GM21528 (cell line): ENCODE data around the gene ZNF740.

Experiments used
- ATAC-seq: cut with Tn5 transposase; IDR thresholded peaks from one replicate; pipeline ENCODE4 v1.9.1; 2021; ENCODE audit warnings: mild to moderate bottlenecking, moderate library complexity; ENCODE audit not compliant: unreplicated experiment, low FRiP score

ZNF740 gene

GRCh38 chr12:53211476-53212381 lies 31.2 kb downstream of the ZNF740 start:
- no peak for ATAC-seq

- no peak for ATAC-seq
These were observed 32.4 kb downstream of the ZNF740 start for GRCh38 chr12:53212931-53213330.

- ATAC-seq = no peak
These were observed 32.8 kb downstream of the ZNF740 start for GRCh38 chr12:53213348-53213747.

- ATAC-seq = no peak
These were observed 33.7 kb downstream of the ZNF740 start for GRCh38 chr12:53214221-53214620.

GRCh38 chr12:53214687-53215455 lies 34.3 kb downstream of the ZNF740 start:
- no peak for ATAC-seq

GRCh38 chr12:53215497-53215896 lies 35.0 kb downstream of the ZNF740 start:
- ATAC-seq = no peak

- ATAC-seq = no peak
These were observed 36.8 kb downstream of the ZNF740 start for GRCh38 chr12:53217051-53217930.

GRCh38 chr12:53217931-53218307 lies 37.4 kb downstream of the ZNF740 start:
- ATAC-seq = no peak

- ATAC-seq = no peak
These were observed 38.2 kb downstream of the ZNF740 start for GRCh38 chr12:53218551-53219291.

GRCh38 chr12:53219292-53219955 lies 38.9 kb downstream of the ZNF740 start:
- no peak for ATAC-seq

- ATAC-seq = peak; percentile 37
These were observed 39.6 kb downstream of the ZNF740 start for GRCh38 chr12:53219956-53220693.

GRCh38 chr12:53220694-53221202 lies 40.2 kb downstream of the ZNF740 start:
- peak; percentile 51 for ATAC-seq

GRCh38 chr12:53221203-53222080 lies 40.9 kb downstream of the ZNF740 start:
- peak; percentile 27 for ATAC-seq

GRCh38 chr12:53222170-53222721 lies 41.7 kb downstream of the ZNF740 start:
- ATAC-seq = no peak

GRCh38 chr12:53222806-53223261 lies 42.3 kb downstream of the ZNF740 start:
- ATAC-seq = no peak

GRCh38 chr12:53223389-53224060 lies 43.0 kb downstream of the ZNF740 start:
- ATAC-seq = no peak
